H1 (cell line): ENCODE data around the gene CDS2. TPM values are rescaled to one million over a fixed set of nuclear protein-coding genes. Genes with fewer than 3 reads are reported as not detected.

Experiments
- CTCF ChIA-PET: fragments of 300-600 bp; sonication (Branson Sonifier 250); formaldehyde crosslinking; loops from one replicate; lab custom pipeline; 2021; ENCODE audit not compliant: partially characterized antibody; lab: Charles Lee
- POLR2A ChIA-PET: fragments of 300-600 bp; sonication (Branson Sonifier 250); formaldehyde crosslinking; loops from one replicate; lab custom pipeline; 2021; ENCODE audit warnings: inconsistent platforms; ENCODE audit not compliant: partially characterized antibody; lab: Charles Lee
- DNase-seq, 2 experiments: peaks; one replicate each; pipeline versions ENCODE4 v3.0.0 to v3.0.0-alpha.2; 2010 to 2022; ENCODE audit warnings: low spot score in 2 of 2, low read depth in 1 of 2, mixed read lengths in 1 of 2
- FAIRE-seq: peaks from 2 replicates; lab custom pipeline; 2011; peaks lifted over from hg19 to GRCh38; lab: Jason Lieb, UNC
- H2AFZ ChIP-seq: 2 replicates; pipeline ENCODE4 v1.8.1; 2012; ENCODE audit warnings: low read length, inconsistent platforms
- H2AK5ac ChIP-seq: 2 replicates; pipeline ENCODE4 v1.6.1; 2013; ENCODE audit warnings: low read depth, low read length
- H2BK120ac ChIP-seq: replicated peaks from 2 replicates; pipeline ENCODE3; 2013; ENCODE audit warnings: low read depth, low read length, inconsistent platforms
- H2BK12ac ChIP-seq: 2 replicates; pipeline ENCODE4 v1.6.1; 2013; ENCODE audit warnings: low read depth, low read length
- H2BK15ac ChIP-seq: 2 replicates; pipeline ENCODE4 v1.6.1; 2013; ENCODE audit warnings: low read length
- H2BK20ac ChIP-seq: 2 replicates; pipeline ENCODE4 v1.6.1; 2013; ENCODE audit warnings: low read length
- H2BK5ac ChIP-seq: 2 replicates; pipeline ENCODE4 v1.6.1; 2013; ENCODE audit warnings: low read depth, low read length
- H3K14ac ChIP-seq: 2 replicates; pipeline ENCODE4 v1.6.1; 2013; ENCODE audit warnings: inconsistent platforms; ENCODE audit not compliant: insufficient read length
- H3K18ac ChIP-seq: 2 replicates; pipeline ENCODE4 v1.6.1; 2013; ENCODE audit warnings: low read length; ENCODE audit errors: extremely low read depth
- H3K23ac ChIP-seq: 2 replicates; pipeline ENCODE4 v1.6.1; 2013; ENCODE audit warnings: inconsistent platforms; ENCODE audit not compliant: insufficient read length
- H3K23me2 ChIP-seq: 2 replicates; pipeline ENCODE4 v1.6.1; 2013; ENCODE audit warnings: low read depth, low read length
- H3K27ac ChIP-seq: 2 replicates; pipeline ENCODE4 v1.6.1; 2011; ENCODE audit warnings: low read depth, low read length, inconsistent platforms
- H3K27me3 ChIP-seq, 4 experiments: replicated peaks in 1 of 4; 1 replicate in 1 of 4; 2 replicates in 3 of 4; pipeline versions ENCODE4 v1.6.1 to v1.8.1; 2011 to 2013; ENCODE audit warnings: low read length in 3 of 4, mild to moderate bottlenecking in 3 of 4, inconsistent platforms in 2 of 4, mixed read lengths in 2 of 4, moderate library complexity in 1 of 4; ENCODE audit not compliant: control insufficient read depth in 3 of 4, insufficient read depth in 3 of 4; ENCODE audit errors: extremely low read depth in 1 of 4
- H3K36me3 ChIP-seq, 4 experiments: 2 replicates each; pipeline versions ENCODE4 v1.6.1 to v1.8.1; 2011 to 2013; ENCODE audit warnings: mild to moderate bottlenecking in 4 of 4, low read length in 3 of 4, moderate library complexity in 2 of 4, control low read depth in 1 of 4, inconsistent platforms in 1 of 4; ENCODE audit not compliant: insufficient read depth in 4 of 4, control insufficient read depth in 2 of 4
- H3K4ac ChIP-seq: replicated peaks from 2 replicates; pipeline ENCODE3; 2013; ENCODE audit warnings: low read length, low read depth, mixed read lengths, inconsistent platforms; ENCODE audit not compliant: insufficient read length
- H3K4me1 ChIP-seq, 4 experiments: replicated peaks in 1 of 4; 1 replicate in 1 of 4; 2 replicates in 3 of 4; pipeline versions ENCODE4 v1.6.1 to v1.8.1; 2011 to 2013; ENCODE audit warnings: low read length in 3 of 4, inconsistent platforms in 2 of 4, mixed read lengths in 1 of 4; ENCODE audit not compliant: insufficient read depth in 4 of 4, control insufficient read depth in 3 of 4
- H3K4me2 ChIP-seq, 2 experiments: 2 replicates each; pipeline versions ENCODE4 v1.6.1 to v1.8.1; 2011 to 2013; ENCODE audit warnings: low read depth in 2 of 2, low read length in 2 of 2, control low read depth in 1 of 2, inconsistent platforms in 1 of 2, mild to moderate bottlenecking in 1 of 2; ENCODE audit not compliant: insufficient read depth in 1 of 2
- H3K4me3 ChIP-seq, 4 experiments: fragments of 200-600, 300-600 bp in 1 of 4; sonication (generic), shearing (Covaris generic), sonication (Bioruptor Twin) in 1 of 4; 2 replicates each; pipeline versions ENCODE4 v1.5.1 to v1.8.1; 2011 to 2016; ENCODE audit warnings: low read length in 4 of 4, low read depth in 3 of 4, control low read depth in 2 of 4, inconsistent platforms in 2 of 4, mild to moderate bottlenecking in 2 of 4, mixed read lengths in 1 of 4, moderate library complexity in 1 of 4; ENCODE audit not compliant: insufficient read depth in 2 of 4; ENCODE audit errors: extremely low read depth in 1 of 4
- H3K56ac ChIP-seq: replicated peaks from 2 replicates; pipeline ENCODE3; 2013; ENCODE audit warnings: low read depth, mild to moderate bottlenecking, mixed read lengths, low read length, inconsistent platforms; ENCODE audit not compliant: insufficient read length
- H3K79me1 ChIP-seq: 2 replicates; pipeline ENCODE4 v1.6.1; 2013; ENCODE audit warnings: low read depth, low read length, control low read depth
- H3K79me2 ChIP-seq, 2 experiments: 2 replicates each; pipeline versions ENCODE4 v1.6.1 to v1.8.1; 2012 to 2013; ENCODE audit warnings: low read length in 2 of 2, mild to moderate bottlenecking in 2 of 2, inconsistent platforms in 1 of 2; ENCODE audit not compliant: insufficient read depth in 2 of 2, control insufficient read depth in 1 of 2
- H3K9ac ChIP-seq, 4 experiments: replicated peaks in 1 of 4; 1 replicate in 1 of 4; 2 replicates in 3 of 4; pipeline versions ENCODE4 v1.6.1 to v1.8.1; 2011 to 2013; ENCODE audit warnings: low read depth in 3 of 4, low read length in 3 of 4, control low read depth in 2 of 4, mild to moderate bottlenecking in 2 of 4, moderate library complexity in 2 of 4, inconsistent platforms in 1 of 4; ENCODE audit errors: extremely low read depth in 1 of 4
- H3K9me3 ChIP-seq, 2 experiments: 2 replicates each; pipeline versions ENCODE4 v1.6.1 to v1.8.1; 2012 to 2013; ENCODE audit warnings: mild to moderate bottlenecking in 2 of 2, moderate library complexity in 2 of 2, control low read depth in 1 of 2, inconsistent platforms in 1 of 2, low read depth in 1 of 2, low read length in 1 of 2, mixed read lengths in 1 of 2; ENCODE audit not compliant: insufficient read depth in 2 of 2
- H4K20me1 ChIP-seq, 2 experiments: replicated peaks in 1 of 2; 2 replicates each; pipeline versions ENCODE3 to v1.8.1; 2011 to 2013; ENCODE audit warnings: inconsistent platforms in 2 of 2, low read length in 2 of 2, mild to moderate bottlenecking in 1 of 2; ENCODE audit not compliant: insufficient read depth in 2 of 2, control insufficient read depth in 1 of 2
- H4K5ac ChIP-seq: 2 replicates; pipeline ENCODE4 v1.6.1; 2013; ENCODE audit warnings: low read length, low read depth, mixed read lengths, inconsistent platforms; ENCODE audit not compliant: insufficient read length
- H4K8ac ChIP-seq: 2 replicates; pipeline ENCODE4 v1.8.0; 2013; ENCODE audit warnings: mild to moderate bottlenecking, moderate library complexity, low read length, inconsistent platforms; ENCODE audit not compliant: insufficient read depth; ENCODE audit errors: extremely low read depth
- H4K91ac ChIP-seq: replicated peaks from 2 replicates; pipeline ENCODE3; 2013; ENCODE audit warnings: low read length, mixed read lengths, inconsistent platforms; ENCODE audit not compliant: insufficient read length
- JUN ChIP-seq: IDR thresholded peaks from 2 replicates; pipeline ENCODE4 v1.6.1; 2011; ENCODE audit warnings: low read depth, mild to moderate bottlenecking, improper control_type of control experiment, low read length
- KDM4A ChIP-seq: IDR thresholded peaks from one replicate; pipeline ENCODE4 v1.7.1; 2012; ENCODE audit warnings: low read depth, mild to moderate bottlenecking, moderate library complexity, low read length, inconsistent platforms; ENCODE audit not compliant: severe bottlenecking
- NRF1 ChIP-seq: IDR thresholded peaks from 2 replicates; pipeline ENCODE4 v1.6.1; 2011; ENCODE audit warnings: mild to moderate bottlenecking, low read depth, low read length, improper control_type of control experiment
- SIN3A ChIP-seq, 2 experiments: IDR thresholded peaks in 1 of 2; conservative IDR thresholded peaks in 1 of 2; 2 replicates each; pipeline ENCODE4 v1.6.1; 2011 to 2012; ENCODE audit warnings: low read length in 2 of 2, improper control_type of control experiment in 1 of 2, low read depth in 1 of 2, mild to moderate bottlenecking in 1 of 2
- SIRT6 ChIP-seq: IDR thresholded peaks from one replicate; pipeline ENCODE4 v1.7.1; 2012; ENCODE audit warnings: low read length, inconsistent platforms
- SIX5 ChIP-seq: IDR thresholded peaks from 2 replicates; pipeline ENCODE4 v1.6.1; 2011; ENCODE audit warnings: mild to moderate bottlenecking, low read depth, low read length
- TBP ChIP-seq: IDR thresholded peaks from 2 replicates; pipeline ENCODE4 v1.6.1; 2011; ENCODE audit warnings: low read depth, low read length, improper control_type of control experiment
- YY1 ChIP-seq: IDR thresholded peaks from 2 replicates; pipeline ENCODE4 v1.6.1; 2011; ENCODE audit warnings: low read depth, mild to moderate bottlenecking, low read length
- WGBS, 2 experiments: shearing (Covaris generic) in 1 of 2; methylation state at CpG; one replicate each; pipeline versions ENCODE4 v1.1.6 to v1.1.7; 2013 to 2015; ENCODE audit warnings: low lambda C conversion rate in 2 of 2, mixed read lengths in 2 of 2, inconsistent platforms in 1 of 2, low coverage in 1 of 2, missing lambda C conversion rate in 1 of 2; ENCODE audit not compliant: insufficient replicate concordance in 2 of 2, insufficient coverage in 1 of 2, insufficient read length in 1 of 2; ENCODE audit errors: extremely low coverage in 1 of 2, missing lambda C conversion rate in 1 of 2; 5-methylcytosine and 5-hydroxymethylcytosine counted together
- polyA plus RNA-seq, 7 experiments: library from polyadenylated mRNA; depleted of rRNA in 3 of 7; stranded (reverse) in 5 of 7; unstranded in 2 of 7; fragments of >200 nt in 5 of 7; fragments of 200-250 nt in 2 of 7; gene quantifications; 1 replicate in 5 of 7; 2 replicates in 1 of 7; 4 replicates in 1 of 7; pipeline versions ENCODE4 v1.2.1 to v1.2.3, GENCODE V29; 2011 to 2013; ENCODE audit warnings: missing spikeins in 2 of 7, mixed read lengths in 2 of 7
- total RNA-seq: library from RNA; stranded (reverse); fragmentation: NEBNext Ultra II Directional; extraction: Animal tissue kit (Norgen Biotek cat#: 25700); gene quantifications from 2 replicates; pipeline ENCODE4 v1.2.1, GENCODE V29; 2021

The CDS2 gene
- total and polyA plus RNA-seq, 2 of the 8 experiments (the other 6 are each of a cell fraction or from before 2014, with no cell fraction given), result 54.0 to 56.2 TPM

- TF ChIP-seq JUN (no peak), YY1 (no peak), SIX5 (no peak), NRF1 (no peak), SIN3A (conservative IDR thresholded peaks at IDR 0.05 in 1 of 2, IDR thresholded peaks at IDR 0.05 in 1 of 2; ENCODE audit: low read depth in 1 of 2, low read length in 2 of 2) (no peak), TBP (no peak), KDM4A (no peak), SIRT6 (no peak)
Measured at GRCh38 chr20:5122873-5123260, 3.9 kb upstream of the CDS2 start.

More at GRCh38 chr20:5122873-5123260, 3.9 kb upstream of the CDS2 start:
- H3K9ac ChIP-seq, result no peak overlapping the region
- no peak for FAIRE-seq
- H3K56ac ChIP-seq, result no peak overlapping the region
- no peak overlapping the region for H2BK20ac ChIP-seq
- POLR2A ChIA-PET, result no interaction called here
- no peak overlapping the region for H2AK5ac ChIP-seq
- peaks cover 0 to 1% (median under 1%) of the 10 kb centered on the region in 4 experiments; a peak in 2 of 7 replicates for H3K4me1 ChIP-seq
- no peak overlapping the region for H2BK5ac ChIP-seq
- no peaks in the 10 kb centered on the region for H3K9me3 ChIP-seq
- H3K23ac ChIP-seq, result no peak overlapping the region
- H2BK15ac ChIP-seq, result no peak overlapping the region
- peaks cover 0 to 10% (median 5%) of the 10 kb centered on the region in 4 experiments; a peak in 4 of 8 replicates for H3K36me3 ChIP-seq
- no peak overlapping the region for H3K4me2 ChIP-seq
- peaks cover 6% of the 10 kb centered on the region for H3K23me2 ChIP-seq
- WGBS, 2 experiments, result 88% methylated on average over 1 of the region's 1 CpG; no CpG with 5 or more reads in 1 of the 2 experiments
- H2AFZ ChIP-seq, result no peak overlapping the region
- no peak overlapping the region for H3K14ac ChIP-seq
- CTCF ChIA-PET, result interaction anchor here (2.2 kb wide), 1 partner anchor 69 kb away, joined by 7 read pairs; no protein-coding TSS in a partner anchor
- H3K79me2 ChIP-seq, result peaks cover 12 to 21% of the 10 kb centered on the region in 2 experiments
- H3K18ac ChIP-seq, result no peak overlapping the region
- DNase-seq, result no peak
- H3K27ac ChIP-seq, result no peak overlapping the region
- H4K5ac ChIP-seq, result no peak overlapping the region
- H4K8ac ChIP-seq, result no peak overlapping the region
- peaks cover 5 to 10% of the 10 kb centered on the region in 2 experiments for H4K20me1 ChIP-seq
- H2BK120ac ChIP-seq, result no peak overlapping the region
- H3K4ac ChIP-seq, result no peak overlapping the region
- H4K91ac ChIP-seq, result no peak overlapping the region
- no peak overlapping the region for H2BK12ac ChIP-seq
- H3K27me3 ChIP-seq, result no peaks in the 10 kb centered on the region
- H3K79me1 ChIP-seq, result no peaks in the 10 kb centered on the region
- no peak overlapping the region for H3K4me3 ChIP-seq
